ENCODE data around the gene IL22RA1.

Gene IL22RA1

DNA sequence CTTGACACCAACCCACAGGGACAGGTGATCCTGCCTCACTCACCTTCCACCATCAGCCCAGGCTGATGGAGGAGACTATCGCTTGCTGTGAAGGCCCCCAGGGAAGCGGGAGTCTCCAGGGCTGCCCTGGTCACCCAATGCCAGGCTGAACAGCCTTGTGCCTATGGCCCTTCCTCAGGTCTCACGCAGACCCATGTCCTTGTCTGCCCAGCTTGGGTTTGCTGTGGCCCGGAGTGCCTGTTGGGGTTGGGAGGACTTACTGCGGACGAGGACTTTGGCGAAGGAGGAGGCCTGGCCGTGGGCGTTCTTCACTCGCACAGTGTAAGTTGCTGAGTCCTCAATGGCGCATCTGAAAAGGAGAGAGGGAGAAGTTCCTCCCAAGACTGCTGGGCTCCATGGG is 45.3 kb downstream of the IL22RA1 start:
- DNase-seq (ENCODE audit: low read depth) = no peak

DNA sequence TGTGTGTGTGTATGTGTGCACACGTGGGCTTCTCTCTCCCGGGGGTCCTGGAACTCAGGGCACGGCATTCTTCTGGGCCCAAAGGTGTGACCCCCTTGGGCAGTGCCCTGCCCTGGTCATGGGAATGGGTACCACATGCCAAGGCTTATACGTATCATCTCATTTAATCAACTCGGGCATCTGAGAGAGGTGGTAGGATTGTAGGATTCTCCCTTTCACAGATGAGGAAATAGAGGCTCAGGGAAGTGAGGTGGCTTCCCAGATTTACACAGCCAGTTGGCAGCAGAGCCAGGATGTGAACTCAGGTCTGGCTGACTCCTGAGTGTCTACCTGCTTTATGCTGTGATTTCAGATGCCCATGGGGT is 46.2 kb downstream of the IL22RA1 start:
- DNase-seq (ENCODE audit: low read depth) = no peak

DNA sequence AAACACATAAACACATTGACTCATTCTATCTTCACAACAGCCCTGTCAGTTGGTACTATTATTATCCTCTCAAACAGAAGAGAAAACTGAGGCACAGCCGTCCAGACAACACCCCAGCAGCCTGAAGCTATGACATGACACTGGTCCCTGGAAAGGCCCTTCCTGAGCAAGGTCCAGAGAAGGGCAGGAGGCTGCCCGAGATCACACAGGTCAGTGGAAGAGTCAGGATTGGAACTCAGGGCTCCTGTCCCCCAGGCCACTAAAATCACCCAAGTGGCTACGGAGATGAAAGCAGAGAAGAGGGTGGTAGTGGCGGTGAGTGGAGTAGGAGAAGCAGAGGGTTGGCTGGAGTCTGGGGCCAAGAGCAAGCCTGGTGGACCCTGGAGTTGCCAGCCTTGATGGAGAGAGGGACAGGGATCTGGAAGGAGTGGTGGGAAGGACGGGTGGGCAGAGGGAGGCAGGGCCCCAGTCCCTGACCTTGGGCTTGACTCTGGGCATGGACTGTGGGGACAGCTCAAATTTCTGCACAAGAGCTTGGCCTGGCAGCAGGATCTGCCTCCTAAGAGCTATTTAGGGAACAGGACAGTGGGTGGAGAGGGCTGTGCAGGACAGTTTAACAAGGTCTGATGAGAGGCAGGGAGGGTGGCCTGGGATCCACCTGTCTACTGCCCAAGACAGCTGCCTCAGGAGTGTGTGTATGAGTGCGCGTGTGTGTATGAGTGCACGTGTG is 46.8 kb downstream of the IL22RA1 start:
- DNase-seq (ENCODE audit: low read depth) = no peak

- DNase-seq (ENCODE audit: low read depth) = no peak
Measured at GRCh38 chr1:24095140-24095859, 47.6 kb downstream of the IL22RA1 start.

GRCh38 chr1:24094554-24094953 is 48.4 kb downstream of the IL22RA1 start:
- no peak for DNase-seq (ENCODE audit: low read depth)

GRCh38 chr1:24093732-24094131 is 49.2 kb downstream of the IL22RA1 start:
- DNase-seq (ENCODE audit: low read depth) = no peak

GRCh38 chr1:24092979-24093378 is 50.0 kb downstream of the IL22RA1 start:
- no peak for DNase-seq (ENCODE audit: low read depth)

- DNase-seq (ENCODE audit: low read depth) = no peak
Measured at GRCh38 chr1:24091971-24092482, 50.9 kb downstream of the IL22RA1 start.

- DNase-seq (ENCODE audit: low read depth) = no peak
Measured at GRCh38 chr1:24090736-24091135, 52.2 kb downstream of the IL22RA1 start.

DNA sequence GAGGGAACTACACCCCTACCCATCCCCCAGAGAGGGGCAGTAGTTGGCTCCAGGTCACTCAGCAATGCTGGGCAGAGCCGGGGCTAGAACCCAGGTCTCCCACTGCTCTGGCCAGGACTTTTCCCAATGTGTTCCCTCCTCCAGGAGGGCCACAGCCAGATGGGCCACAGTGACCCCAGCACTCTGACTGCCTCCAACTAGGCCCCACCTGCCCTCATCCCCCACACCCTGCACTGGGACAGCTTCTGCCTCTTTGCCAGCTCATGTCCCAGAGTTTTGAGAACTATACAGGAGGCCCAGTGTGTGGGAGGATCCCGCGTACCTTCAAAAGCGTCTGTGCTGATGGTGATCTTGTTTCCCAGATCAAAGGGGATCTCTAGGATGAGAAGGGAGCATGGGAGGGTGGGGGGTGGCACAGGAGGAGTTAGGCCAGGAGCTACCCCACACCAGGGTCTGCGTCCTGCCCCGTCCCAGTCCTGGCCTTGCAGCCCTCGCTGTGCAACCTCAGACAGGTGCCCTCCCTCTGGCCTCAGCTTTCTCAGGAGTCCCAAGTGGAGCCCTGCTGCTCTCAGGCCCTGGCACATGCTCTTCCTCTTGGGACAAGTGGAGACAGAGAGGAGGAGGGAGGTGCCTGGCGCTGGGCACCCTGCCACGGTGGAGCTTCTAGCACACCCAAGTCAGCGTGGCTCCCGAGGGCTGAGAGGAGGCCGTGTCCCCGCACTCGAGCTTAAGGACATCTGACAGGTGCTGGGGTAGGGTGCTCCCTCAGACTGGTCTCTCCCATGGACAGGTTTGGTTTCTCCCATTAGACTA is 53.0 kb downstream of the IL22RA1 start:
- no peak for DNase-seq (ENCODE audit: low read depth)

DNA sequence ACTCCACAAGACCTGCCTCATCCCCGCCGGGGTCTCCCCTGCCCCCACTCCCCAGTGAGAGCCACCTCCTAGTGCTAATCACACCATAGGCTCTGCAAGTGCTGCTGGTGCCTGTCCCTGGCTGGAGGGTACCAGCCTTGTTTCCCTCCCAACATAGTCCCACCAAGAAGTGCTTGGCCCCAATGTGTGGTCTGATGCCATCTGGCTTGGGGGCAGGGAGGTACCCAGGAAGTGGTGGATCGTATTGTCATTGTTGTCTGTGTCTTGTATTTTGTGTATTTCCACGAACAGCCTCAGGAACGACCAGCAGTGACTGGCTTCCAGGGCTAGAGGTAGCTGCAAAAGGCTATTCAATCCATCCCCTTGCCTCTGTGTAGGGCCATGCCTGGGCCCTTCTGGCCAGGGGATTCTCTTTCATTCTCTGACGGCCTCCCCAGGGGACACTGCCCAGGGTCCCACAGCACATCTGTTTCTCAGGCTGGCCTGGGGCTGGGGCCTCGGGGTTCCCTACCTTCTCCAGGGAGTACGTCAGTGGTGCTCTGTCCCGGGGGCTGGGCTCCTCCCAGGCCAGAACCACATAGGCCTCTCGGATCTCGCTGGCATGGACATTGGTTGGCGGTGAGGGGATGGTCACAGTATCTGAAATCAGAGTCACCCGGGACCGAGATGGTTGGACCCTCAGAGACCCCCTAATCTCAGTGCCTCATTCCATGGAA is 53.8 kb downstream of the IL22RA1 start:
- DNase-seq (ENCODE audit: low read depth) = no peak

GRCh38 chr1:24086466-24086865 is 56.5 kb downstream of the IL22RA1 start:
- no peak for DNase-seq (ENCODE audit: low read depth)

DNA sequence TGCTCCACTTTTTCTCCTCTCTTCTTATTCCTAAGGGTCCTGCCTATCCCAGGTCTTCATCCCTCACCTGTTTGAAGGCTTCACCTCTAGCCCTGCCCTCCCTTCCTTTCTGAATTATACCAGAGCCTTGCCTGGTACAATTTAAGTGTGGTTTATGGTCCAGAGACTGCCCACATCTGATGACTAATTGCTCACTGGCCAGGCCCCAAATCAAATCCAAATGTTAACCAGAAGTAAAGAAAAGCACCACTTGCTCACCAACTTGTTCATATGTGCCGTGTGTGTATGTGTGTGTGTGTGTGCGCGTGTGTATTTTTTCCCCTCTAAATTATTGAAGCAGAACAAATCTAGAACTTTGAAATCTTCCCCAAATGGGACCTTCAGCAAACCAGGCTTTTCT is 57.4 kb downstream of the IL22RA1 start:
- peak; percentile 8 for DNase-seq (ENCODE audit: low read depth)

DNA sequence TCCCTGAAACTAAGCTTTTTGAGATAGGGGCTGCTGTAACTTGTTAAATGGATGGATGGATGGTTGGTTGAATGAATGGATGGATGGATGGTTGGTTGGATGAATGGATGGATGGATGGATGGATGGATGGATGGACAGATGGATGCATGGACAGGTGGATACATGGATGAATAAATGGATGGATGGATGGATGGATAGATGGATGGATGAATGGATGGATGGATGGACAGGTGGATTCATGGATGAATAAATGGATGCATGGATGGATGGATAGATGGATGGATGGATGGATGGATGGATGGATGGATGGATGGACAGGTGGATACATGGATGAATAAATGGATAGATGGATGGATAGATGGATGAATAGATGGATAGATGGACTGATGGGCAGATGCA is 57.9 kb downstream of the IL22RA1 start:
- DNase-seq (ENCODE audit: low read depth) = no peak

DNA sequence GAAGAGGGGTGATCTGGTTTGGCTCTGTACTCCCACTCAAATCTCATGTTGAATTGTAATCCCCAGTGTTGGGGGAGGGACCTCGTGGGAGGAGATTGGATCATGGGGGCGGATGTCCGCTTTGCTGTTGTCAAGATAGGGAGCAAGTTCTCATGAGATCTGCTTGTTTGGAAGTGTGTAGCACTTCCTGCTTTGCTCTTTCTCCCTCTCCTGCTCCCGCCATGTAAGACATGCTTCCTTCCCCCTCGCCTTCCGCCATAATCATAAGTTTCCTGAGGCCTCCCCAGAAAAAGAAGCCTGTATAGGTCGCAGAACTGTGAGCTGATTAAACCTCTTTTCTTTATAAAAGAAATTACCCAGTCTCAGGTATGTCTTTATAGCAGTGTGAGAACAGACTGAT is 58.9 kb downstream of the IL22RA1 start:
- no peak for DNase-seq (ENCODE audit: low read depth)

DNA sequence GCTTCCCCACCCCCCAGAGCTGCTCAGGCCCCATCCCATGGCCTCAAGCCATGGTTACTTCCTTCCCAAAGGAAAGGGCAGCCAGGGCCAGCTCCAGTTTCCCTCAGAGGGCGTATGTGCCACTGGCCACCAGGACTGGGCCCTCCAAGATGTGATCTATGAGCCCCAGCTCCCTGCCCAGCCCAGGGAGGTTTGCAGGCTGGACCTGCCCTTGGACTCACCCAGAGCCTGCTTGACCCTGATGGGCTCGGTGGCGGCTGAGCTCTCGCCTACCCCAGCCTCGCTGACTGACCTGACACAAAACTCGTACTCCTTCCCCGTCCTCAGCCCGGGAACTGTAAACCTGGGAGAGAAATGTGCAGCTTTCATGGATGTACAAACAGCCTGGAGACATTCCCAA is 60.6 kb downstream of the IL22RA1 start:
- DNase-seq (ENCODE audit: low read depth) = no peak

DNA sequence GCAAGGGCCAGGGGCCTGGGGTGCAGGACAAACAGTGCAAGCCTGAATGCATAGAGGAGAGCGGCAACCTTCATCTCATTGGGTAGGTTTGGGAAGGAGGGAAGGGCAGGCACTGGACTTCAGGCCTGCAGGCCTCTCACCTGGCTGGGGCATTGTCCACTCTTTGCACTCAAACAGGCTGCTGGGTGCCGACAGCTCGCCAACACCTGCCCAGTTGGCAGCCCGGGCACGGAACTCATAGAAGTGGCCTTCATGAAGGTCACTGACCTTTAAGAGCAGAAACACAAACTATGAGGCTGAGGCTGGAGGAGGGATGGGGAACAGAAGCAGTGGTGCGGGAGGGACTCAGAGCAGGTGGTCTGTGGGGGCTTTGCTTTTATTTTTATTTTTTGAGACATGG is 61.8 kb downstream of the IL22RA1 start:
- no peak for DNase-seq (ENCODE audit: low read depth)

DNA sequence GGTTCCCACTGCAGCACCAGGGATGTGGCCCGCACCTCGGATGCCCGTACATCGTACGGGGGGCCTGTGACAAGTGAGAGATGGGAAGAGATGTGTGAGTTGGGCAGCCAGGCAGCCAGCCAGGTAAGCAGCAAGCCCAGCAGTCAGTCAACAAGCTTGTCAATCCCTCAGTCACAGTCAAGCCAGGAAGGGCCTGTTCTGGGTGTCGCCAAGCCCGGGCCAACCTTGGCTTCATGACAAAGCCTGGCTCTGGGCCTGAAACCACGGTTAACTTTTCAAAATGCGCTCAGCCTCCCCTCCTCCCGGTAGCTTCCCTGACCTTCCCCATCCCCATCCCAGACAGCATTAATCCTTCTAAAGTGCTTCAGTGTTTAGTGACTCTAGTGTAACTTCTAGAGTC is 62.8 kb downstream of the IL22RA1 start:
- no peak for DNase-seq (ENCODE audit: low read depth)

DNA sequence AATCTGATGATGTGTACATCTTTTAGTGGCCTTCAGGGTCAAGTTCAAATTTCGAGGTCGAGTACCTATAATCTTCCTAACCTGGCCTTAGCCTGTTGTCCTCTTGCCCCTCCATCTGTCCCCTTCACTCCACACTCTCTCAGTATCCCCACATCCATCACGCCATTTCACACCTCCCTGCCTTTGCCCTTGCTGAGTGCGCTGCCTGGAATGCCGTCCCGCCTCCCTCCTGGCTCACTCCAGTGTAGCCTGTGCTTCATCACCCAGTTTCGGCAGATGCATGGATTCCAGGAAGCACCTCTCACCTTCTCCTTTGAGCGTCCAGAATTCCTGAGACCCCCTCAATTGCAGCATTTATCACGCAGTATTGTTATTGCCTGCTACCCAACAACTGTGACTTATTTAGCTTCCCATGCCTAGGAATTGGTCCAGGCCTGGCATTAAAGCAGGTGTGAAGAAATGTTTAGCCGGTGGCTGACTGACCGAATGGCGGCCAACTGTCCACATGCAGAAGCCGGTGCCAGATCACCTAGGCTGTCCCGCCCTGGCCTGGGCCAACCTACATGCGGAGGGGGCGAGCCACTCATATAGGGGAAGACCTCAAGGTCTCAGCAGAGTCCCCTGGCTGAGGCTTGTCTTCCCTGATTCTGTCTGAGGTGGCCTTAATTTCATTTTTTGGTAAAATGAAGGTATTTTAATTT is 65.5 kb downstream of the IL22RA1 start:
- DNase-seq (ENCODE audit: low read depth) = no peak

DNA sequence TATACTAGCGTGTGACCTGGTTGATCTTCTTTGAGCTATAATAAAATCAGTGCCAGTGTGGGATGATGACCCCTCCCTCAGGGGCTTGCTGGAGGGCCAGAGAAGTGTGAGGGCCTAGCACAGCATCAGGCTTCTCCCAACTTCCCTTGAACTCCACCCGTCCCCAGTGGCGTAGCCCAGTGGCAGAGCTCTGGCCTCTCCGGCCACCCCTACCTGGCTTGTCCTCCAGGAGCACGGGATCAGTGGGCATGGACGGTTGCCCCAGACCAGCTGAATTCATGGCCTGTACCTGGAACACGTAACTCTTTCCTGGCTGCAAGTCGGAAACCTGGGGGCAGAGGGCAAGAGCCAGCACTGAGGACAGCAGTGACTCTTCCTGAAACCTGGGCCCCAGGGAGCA is 67.0 kb downstream of the IL22RA1 start:
- no peak for DNase-seq (ENCODE audit: low read depth)

DNA sequence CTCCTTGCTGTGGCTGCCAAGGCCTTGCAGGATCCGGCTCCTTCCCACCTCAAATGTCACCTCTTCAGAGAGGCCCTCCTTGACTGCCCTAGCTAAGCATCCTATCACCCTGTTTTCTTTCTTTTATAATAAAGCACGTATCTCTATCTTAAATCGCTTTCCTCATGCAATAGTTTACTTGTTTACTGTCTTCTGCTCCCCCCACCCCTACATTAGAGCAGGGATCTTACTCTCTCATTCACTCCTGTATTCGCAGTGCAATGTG is 67.4 kb downstream of the IL22RA1 start:
- no peak for DNase-seq (ENCODE audit: low read depth)

Data from HS-5 (cell line).